OCI-M2 (cell line): Measurements from ENCODE around the gene CD82.

Experiments
- DNase-seq: peaks from one replicate; lab custom pipeline; 2025; ENCODE audit not compliant: unreplicated experiment; lab: John Stamatoyannopoulos, UW

The CD82 gene, protein sequence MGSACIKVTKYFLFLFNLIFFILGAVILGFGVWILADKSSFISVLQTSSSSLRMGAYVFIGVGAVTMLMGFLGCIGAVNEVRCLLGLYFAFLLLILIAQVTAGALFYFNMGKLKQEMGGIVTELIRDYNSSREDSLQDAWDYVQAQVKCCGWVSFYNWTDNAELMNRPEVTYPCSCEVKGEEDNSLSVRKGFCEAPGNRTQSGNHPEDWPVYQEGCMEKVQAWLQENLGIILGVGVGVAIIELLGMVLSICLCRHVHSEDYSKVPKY

DNA sequence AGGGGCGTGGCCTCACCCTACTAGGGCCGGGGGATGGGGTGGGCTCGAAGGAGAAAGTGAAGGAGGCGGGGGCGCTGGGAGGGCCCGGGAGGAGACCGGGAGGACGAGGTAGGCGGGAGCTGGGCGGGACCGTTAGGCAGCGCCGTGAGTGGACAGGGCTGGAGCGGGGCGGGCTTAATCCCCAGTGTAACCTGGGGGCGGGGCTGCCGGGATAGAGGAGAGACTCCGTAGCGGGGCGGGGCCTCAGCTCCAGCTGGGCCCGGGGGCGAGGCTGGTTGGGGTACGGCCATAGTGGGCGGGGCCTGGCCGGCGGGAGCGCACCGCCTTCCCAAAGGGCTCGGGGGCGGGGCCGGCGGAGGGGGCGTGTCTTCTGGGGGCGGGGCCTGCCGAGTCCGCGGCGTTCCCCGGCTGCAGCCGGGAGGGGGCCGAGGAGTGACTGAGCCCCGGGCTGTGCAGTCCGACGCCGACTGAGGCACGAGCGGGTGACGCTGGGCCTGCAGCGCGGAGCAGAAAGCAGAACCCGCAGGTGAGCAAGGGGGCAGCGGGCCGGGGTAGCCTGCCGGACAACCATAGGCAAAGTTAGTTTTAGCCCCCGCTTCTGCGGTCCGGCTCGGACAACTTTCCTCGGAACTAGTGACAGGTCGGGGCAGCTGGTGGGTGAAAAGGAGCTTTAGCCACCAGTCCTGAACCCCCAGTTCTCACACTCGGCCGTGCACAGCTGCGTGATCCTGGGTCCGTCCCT lies at the start of gene CD82:
Gene CD82 (plus strand): TSS at position 453 of the 742 bp plus-strand sequence. CDS start 29,000 bp downstream, outside the sequence.
- DNase-seq = peak; percentile 81

DNA sequence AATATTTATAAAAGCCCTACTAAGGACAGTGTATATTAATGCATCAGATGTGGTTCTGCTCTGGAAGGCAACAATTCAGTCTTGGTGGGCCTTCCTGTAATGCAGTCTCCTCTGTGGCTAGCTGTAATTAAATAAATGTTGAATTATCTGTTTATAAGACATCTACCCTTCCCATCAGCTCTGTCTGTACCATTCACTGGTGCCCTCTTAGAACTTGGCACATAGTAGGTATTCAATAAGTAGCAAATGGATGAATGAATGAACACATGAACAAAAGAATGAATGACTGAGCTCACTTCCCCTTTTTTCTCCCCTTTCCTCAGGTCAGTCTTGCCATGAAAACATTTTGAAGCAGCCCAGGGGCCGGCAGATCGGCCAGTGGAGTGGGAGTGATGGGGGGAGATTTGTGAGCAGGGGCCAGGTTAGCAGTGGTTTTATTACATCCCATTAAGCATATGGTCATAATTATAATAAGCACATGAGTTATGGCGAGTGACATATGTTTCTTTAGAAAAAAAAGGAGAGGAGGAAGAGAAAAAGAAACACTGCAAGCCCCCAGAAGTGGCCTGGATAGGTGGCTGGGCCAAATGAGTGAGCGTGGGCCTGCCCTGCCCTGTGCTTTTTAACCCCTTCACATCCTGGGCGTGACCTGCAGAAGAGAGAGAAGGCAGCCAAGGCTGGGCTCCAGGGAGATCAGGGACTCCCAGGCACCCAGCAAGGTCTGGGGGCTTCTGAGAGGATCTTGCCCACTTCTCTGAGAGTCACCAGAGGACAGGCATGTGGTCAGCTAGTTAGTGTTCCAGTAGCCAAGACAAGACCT lies 48.6 kb upstream of the CD82 start:
- no peak for DNase-seq

DNA sequence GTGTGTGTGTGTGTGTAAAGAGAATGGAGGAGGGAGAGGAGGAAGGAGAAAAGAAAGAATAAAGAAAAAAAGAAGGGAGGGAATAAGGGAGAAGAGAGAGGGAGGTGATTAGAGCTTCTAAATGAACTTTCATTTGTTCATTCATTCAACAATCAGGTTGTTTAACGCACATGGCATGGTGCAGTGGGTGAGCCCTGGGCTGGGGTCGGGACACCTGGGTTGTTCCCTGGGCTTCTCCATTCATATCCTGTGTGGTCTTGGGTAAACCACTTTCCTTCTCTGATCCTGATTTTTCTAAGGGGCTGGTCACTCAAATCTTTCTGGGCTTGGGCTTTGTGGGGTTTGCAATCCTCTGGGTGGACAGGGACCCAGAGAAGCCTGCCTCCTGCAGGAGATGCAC lies 47.9 kb upstream of the CD82 start:
- DNase-seq = no peak

DNA sequence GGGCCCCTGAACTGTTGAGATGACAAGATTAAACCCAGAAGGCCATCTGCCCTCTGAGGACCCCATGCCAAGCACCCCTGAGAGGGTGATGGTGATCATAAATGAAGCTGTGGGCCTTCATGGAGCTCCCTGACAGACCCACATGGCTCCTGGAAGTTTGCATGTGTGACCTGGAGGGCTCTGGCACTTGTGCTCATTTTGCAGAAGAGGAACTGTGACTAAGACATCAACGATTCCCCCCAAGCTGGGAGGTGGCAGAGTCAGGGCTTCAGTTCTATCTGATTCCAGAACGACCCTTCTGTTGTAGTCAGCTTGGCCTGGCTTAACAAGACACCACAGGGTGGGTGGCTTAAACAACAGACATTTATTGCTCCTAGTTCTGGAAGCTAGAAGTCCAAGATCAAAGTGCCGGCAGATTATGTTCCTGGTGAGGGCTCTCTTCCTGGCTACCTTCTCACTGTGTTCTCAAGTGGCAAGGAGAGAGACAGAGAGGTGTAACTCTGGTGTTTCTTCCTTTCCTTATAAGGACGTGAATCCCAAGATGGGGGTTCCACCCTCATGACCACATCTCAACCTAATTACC lies 46.4 kb upstream of the CD82 start:
- DNase-seq = no peak

DNA sequence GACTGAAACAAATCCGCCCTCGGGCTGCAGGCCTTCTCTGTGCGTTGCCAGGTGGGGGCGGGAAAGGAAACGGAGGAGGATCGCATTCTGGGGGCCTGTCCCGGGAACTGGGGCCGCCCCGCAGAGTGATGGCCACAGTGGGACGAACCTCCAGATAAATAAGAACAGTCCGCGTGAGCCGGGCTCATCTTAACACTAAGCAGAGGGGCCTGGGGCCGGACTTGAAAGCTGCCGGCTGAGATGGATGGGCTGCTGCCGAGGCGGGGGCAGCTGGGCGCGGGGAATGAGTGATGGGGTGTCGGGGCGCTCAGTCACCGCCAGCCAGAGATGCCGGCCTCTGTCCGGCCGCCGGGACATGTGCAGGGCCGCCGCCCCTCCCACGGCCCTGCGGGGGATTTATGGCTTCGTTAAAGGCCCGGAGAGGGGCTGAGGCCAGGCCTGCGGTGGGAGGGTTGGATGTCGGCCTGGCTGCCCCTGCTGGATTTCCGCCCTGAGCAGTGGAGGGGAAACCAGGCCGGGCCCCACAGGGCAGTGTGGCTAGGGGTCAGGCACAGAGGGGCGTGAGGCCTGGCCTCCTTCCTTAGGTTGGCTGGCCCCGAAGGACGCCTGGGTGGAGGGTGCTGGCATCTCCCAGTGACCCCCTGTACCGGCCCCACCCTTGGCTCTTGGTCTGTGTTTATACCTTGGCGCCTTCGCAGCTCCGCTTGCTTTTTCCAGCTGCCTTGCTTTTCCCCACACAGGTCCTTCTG lies 45.3 kb upstream of the CD82 start:
- no peak for DNase-seq

DNA sequence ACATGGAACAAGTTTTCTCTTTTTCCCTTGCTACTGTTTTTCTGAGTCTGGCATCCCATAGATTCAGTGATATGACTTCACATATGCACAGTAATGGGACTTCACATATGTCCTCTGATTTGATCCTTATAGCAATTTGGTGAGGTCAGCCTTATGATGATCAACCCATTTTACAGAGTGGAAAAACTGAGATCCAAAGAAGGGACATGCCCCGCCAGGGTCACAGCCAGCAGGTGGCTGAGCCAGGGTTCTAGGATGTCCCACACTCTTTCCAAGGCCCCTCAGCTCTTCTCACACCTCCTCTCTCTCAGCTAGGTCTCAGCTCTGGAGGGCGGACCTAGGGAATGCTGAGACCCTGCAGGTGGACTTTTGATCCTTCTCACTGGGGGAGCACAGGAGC lies 44.3 kb upstream of the CD82 start:
- no peak for DNase-seq

DNA sequence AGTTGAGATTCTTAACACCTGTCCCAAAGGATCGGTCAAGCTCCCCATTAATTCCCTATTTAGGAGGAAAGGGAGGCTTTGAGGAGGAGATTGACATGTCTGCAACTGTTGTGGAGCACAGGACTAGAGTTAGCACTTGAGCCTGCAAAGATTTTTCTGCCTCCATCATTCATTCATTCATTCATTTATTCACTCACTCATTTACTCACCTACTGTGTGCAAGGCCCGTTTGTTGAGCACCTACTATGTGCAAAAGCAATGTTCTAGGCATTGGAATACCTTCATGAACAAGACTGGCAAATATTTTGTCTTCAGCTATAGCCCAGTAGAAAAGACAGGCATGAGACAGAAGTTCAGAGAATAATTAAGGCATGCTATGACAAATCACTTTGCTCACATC lies 43.2 kb upstream of the CD82 start:
- no peak for DNase-seq

DNA sequence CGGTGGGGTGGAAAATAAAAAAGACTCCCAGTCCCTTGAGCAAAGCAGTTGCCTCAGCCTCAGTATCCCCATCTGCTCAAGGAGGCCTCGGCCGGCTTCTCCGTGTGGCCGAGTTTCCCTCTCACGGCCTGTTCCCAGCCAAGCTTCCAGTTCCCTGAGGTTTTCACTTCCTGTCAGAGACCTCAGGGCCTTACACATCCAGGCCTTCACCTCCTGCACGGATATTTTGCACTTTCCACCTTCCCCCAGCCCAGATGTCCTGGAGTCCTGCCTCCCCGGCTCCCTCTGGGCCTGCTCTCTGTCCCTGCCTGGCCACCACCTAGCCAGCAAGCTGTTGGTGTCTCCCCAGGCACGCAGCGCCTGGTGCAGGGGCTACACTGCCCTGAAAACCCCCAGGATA lies 41.1 kb upstream of the CD82 start:
- no peak for DNase-seq

DNA sequence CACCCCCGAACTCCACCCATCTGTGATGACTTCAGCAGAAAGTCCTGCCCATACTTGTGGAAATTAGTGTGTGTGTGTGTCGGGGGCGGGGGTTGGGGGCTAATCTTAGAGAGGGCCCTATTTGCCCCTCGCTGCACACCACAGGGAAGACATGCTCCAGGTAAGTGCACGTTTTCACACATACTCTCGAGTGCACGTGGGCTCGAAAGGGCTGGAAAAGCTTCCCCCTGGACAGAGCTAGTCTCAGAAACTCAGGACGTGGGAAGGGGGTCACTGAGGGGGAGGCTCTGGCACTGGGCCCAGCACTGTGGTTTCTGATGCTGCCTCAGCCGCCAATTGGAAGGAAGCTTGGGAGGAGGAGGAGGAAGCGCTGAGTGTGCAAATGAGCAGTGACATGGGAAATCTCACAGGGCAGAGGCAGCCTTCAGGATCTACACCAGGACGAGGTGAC lies 40.7 kb upstream of the CD82 start:
- no peak for DNase-seq

DNA sequence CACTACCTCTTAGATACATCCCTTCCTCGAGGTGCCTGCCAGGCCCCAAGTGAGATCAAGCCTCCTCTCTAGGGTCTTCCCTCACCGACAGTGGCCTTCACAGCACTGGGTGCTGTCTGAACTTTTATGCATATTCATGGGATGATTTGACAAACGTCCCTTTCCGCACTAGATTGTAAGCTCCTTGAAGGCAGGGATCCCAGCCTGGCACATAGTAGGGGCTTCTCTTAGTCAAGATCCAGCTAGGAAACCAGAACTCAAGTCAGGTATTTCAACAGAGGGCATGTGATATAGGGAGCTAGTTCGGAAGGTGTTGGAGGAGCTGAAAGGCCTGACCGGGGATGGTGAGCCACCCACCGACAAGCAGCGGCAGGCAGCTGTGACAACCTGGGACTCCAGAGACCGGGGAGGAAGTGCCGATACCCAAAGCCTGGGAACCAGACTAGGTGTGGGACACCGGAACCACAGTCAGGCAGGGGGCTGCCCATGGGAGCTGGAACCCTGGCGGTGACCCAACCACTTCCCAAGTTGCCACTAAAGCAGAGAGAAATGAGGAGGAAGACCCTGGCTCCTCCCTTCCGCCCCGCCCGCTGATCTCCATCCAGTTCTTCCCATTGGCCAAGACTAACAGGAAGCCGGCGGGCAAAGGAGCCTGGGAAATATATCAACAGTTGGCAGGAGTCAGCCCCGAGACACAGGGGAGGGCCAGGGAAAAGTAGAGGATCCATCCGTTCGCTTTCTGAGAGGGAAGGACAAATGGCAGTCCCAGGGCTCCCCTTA lies 39.8 kb upstream of the CD82 start:
- no peak for DNase-seq

DNA sequence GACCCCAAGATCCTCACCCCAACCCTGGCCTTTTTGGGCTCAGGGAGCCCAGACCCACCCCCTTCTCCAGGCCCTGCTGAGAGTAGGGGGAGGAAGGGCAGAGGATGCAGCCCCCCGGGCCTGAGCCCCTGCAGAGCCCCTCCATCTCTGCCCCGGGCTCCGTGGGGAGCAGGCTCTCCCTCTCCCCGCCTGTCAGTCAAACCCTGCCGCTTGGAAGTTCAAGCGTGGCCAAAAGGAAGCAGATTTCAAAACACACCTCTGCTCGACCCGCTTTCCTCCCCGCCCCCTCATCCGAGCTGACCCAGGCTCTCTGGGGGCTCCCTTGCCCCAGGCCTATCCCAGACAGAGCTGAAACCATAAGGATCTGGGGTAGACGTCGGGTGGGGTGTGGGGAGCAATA lies 39.0 kb upstream of the CD82 start:
- DNase-seq = no peak

DNA sequence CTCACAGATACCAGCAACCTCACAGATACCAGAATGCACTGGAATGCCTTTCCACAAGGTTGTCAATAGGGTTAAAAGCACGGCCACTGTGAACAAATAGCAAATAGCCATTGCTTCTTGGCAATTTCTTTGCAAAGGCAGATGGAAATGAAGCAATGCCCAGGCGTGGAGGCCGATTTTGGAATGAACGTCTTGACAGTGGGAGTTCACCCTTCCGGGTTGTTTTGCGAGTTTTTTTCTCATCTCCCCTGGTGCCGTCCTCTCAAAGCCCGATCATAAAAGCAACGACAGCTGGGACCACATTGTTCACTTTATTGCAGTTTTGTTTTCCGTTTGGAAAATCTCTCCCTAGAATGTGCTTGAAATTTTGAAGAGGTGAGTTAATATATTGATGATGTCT lies 38.0 kb upstream of the CD82 start:
- DNase-seq = no peak

DNA sequence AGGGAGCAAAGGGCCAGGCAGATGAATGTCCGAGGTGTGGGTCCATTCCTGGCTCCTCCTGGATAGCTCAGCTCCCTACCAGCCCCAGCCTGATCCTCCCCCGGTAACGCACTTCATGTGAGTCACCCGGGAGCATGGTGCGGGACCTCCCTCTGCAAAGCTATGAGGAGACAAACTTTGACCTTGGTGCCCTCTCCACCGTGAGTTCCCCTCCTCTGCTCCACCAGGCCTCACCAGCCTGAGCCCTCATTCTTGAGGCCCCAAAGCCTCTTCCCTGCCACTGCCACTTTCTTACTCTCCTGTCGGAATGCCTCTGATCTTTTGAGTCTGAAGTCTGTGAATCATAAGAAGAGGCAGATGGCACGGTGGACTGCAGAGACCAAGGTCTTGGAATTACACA lies 37.4 kb upstream of the CD82 start:
- DNase-seq = no peak

DNA sequence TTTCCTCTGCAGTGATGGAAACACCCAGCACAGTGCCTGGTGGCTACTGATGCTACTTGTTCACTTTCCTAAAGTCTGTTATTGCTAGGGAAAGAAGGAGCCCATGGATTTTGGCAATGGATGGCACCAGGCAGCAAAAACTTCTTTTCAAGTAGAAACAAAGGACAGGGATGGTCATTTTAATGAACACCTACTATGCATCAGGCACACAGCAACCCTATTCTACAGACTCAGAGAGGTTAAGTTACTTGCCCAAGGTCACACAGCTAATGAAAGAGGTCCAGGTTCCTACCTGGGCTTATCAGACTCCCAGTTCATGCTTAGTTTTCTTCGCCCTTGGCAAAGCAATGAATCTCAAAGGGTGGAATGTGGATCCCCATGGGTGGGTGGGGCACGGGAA lies 36.9 kb upstream of the CD82 start:
- DNase-seq = no peak

DNA sequence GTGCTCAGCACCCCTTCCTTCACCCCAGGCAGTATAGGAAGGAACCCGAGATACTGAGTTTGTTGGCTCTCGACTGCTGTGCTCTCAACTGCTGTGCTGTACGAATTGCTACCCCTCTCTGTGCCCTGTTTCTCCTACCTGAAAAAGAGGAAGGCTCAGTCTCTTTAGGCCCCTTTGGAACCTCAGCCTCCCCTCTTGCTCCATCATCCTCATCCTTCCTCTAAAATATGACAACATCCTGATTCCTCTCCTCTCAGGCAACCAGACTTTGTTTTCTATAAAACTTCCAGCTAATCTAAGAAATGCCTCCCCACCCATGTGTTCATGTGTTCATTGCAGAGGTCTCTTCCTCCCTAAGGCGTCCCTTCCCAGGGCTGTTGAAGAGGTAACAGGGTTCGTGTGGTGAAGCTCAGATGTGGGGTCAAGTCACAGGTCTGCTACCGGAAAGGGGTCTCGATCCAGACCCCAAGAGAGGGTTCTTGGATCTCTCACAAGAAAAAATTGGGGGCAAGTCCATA lies 35.5 kb upstream of the CD82 start:
- no peak for DNase-seq

DNA sequence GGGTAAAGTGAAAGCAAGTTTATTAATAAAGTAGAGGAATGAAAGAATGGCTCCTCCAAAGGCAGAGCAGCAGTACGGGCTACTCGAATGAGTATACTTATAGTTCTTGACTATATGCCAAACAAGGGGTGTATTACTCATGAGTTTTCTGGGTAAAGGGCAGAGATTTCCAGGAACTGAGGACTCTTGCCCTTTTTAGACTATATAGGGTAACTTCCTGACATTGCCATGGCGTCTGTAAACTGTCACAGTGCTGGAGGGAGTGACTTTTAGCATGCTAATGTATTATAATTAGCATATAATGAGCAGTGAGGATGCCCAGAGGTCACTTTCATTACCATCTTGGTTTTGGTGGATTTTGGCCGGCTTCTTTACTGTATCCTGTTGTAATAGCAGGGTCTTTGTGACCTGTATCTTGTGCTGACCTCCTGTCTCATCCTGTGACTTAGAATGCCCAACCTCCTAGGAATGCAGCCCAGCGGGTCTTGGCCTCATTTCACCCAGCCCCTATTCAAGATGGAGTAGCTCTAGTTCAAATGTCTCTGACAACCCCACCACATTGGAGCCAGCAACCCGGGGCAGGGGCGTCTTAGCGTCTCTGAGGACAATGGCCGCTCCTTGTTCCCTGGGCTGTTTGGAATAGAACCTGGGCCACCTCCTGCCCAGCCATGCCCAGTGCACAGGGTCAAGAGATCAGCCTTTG lies 34.9 kb upstream of the CD82 start:
- DNase-seq = no peak

DNA sequence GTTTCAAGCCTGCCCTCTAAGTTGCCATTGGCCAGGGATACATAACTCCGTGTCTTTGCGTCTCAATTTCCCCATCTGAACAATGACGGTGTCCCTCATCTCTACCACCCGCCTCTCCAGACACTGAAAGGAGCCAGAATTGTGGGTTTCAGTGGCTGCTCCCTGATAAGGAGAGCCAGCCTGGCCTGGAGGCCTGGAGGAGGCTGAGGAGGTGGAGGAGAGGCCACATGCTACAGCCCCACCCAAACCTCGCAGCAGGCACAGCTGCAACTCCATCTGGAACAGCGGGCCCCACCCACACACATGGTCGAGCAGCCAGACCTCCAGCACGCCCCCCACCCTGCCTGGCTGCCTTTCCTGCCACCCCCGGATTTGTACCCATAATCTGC lies 34.4 kb upstream of the CD82 start:
- DNase-seq = no peak

DNA sequence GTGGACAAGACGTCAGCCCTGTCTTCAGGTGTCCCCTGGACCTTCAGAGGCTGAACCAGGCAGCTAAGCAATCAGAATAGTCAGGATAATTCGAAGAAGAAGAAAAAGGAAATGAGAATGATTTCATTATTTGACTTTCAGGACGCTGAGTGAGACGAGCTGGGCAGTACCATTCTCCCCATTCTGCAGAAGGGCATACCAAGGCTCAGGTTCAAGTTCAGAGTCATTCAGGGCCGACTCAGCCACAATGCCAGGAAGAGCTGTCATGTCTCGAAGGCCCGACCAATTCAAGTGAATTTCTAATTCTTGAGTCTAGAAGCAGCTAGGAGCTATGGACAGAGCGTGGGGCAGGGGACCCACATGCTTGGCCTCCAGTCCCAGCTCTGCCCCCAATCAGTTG lies 33.8 kb upstream of the CD82 start:
- no peak for DNase-seq

DNA sequence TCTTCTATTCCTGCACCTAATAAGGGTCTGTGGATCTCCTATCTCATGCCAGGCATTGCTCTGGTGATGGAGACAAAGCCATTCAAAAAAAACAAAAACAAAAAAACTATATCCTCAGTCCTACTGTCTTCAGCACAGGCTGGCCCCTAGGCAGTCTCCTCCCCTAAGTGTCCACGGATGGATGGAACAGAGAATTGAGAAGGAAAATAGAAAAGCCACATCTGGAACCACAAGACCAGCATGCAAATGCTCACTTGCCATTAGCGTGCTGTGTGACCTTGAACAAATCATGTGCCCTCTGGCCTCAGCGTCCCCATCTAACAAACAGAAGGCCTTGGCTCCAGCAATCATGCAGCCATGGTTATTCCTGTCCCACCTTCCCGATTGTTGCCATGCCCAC lies 32.7 kb upstream of the CD82 start:
- no peak for DNase-seq
